CD14-positive monocyte (primary cell): ENCODE measurements around the gene EPB41. TPM values are rescaled to one million over a fixed set of nuclear protein-coding genes. Genes with fewer than 3 reads are reported as not detected.
A peak's percentile ranks its signal among the peaks of the same experiment; 100 is the strongest.

ENCODE experiments used
- DNase-seq, 3 donors: peaks; one replicate each; pipeline ENCODE4 v3.0.0-alpha.2; 2011 to 2022
- H2AFZ ChIP-seq: 2 replicates; pipeline ENCODE4 v1.6.0; 2012; ENCODE audit warnings: mild to moderate bottlenecking, low read depth, low read length, inconsistent platforms; ENCODE audit not compliant: insufficient read depth, poor library complexity, severe bottlenecking
- H3K27ac ChIP-seq, 2 donors: 1 replicate in 1 of 2; 2 replicates in 1 of 2; pipeline ENCODE4 v1.5.1; 2012 to 2013; ENCODE audit warnings: low read length in 2 of 2, control low read depth in 1 of 2, inconsistent platforms in 1 of 2, low read depth in 1 of 2, mild to moderate bottlenecking in 1 of 2
- H3K27me3 ChIP-seq, 2 donors: one replicate each; pipeline versions ENCODE4 v1.6.0 to v1.6.1; 2011 to 2013; ENCODE audit warnings: low read length in 2 of 2; ENCODE audit not compliant: control insufficient read depth in 2 of 2, insufficient read depth in 2 of 2
- H3K36me3 ChIP-seq, 2 donors: replicated peaks in 1 of 2; 1 replicate in 1 of 2; 2 replicates in 1 of 2; pipeline versions ENCODE4 v1.5.1 to v1.6.1; 2012 to 2013; ENCODE audit warnings: low read length in 2 of 2, control low read depth in 1 of 2, inconsistent platforms in 1 of 2, mild to moderate bottlenecking in 1 of 2; ENCODE audit not compliant: insufficient read depth in 2 of 2, control insufficient read depth in 1 of 2
- H3K4me1 ChIP-seq, 2 donors: 1 replicate in 1 of 2; 2 replicates in 1 of 2; pipeline versions ENCODE4 v1.5.1 to v1.6.1; 2012 to 2013; ENCODE audit warnings: low read length in 2 of 2, control low read depth in 1 of 2, inconsistent platforms in 1 of 2, mild to moderate bottlenecking in 1 of 2, moderate library complexity in 1 of 2; ENCODE audit not compliant: insufficient read depth in 2 of 2, control insufficient read depth in 1 of 2
- H3K4me2 ChIP-seq: replicated peaks from 2 replicates; pipeline ENCODE3; 2012; ENCODE audit warnings: low read length, moderate library complexity, mild to moderate bottlenecking; ENCODE audit not compliant: poor library complexity, severe bottlenecking; ENCODE audit errors: extremely low read depth
- H3K4me3 ChIP-seq, 3 experiments: fragments of 200-600 bp in 1 of 3; sonication (generic) in 1 of 3; replicated peaks in 1 of 3; 1 replicate in 2 of 3; 2 replicates in 1 of 3; pipeline ENCODE4 v1.5.1; 2011 to 2013; ENCODE audit warnings: low read length in 3 of 3, mild to moderate bottlenecking in 3 of 3, control low read depth in 2 of 3, low read depth in 2 of 3, inconsistent platforms in 1 of 3, moderate library complexity in 1 of 3
- H3K79me2 ChIP-seq: 2 replicates; pipeline ENCODE4 v1.6.0; 2012; ENCODE audit warnings: mild to moderate bottlenecking, control low read depth, inconsistent platforms, low read length, moderate library complexity; ENCODE audit not compliant: insufficient read depth
- H3K9ac ChIP-seq: 2 replicates; pipeline ENCODE4 v1.6.0; 2017; ENCODE audit warnings: low read length, mild to moderate bottlenecking; ENCODE audit not compliant: insufficient read depth, poor library complexity, severe bottlenecking
- H3K9me3 ChIP-seq, 2 donors: replicated peaks in 1 of 2; 1 replicate in 1 of 2; 2 replicates in 1 of 2; pipeline versions ENCODE4 v1.5.1 to v1.6.1; 2012 to 2013; ENCODE audit warnings: low read length in 2 of 2, control low read depth in 1 of 2; ENCODE audit not compliant: control insufficient read depth in 1 of 2, insufficient read depth in 1 of 2
- H4K20me1 ChIP-seq: 2 replicates; pipeline ENCODE4 v1.6.0; 2012; ENCODE audit warnings: mild to moderate bottlenecking, low read length, control low read depth, moderate library complexity; ENCODE audit not compliant: insufficient read depth
- H3K27ac Mint-ChIP-seq, 7 donors: one replicate each; pipeline ENCODE4 v1.8.0; 2020; ENCODE audit warnings: mild to moderate bottlenecking in 7 of 7, mixed read lengths in 7 of 7, moderate library complexity in 6 of 7, inconsistent platforms in 2 of 7
- H3K27me3 Mint-ChIP-seq, 3 donors: one replicate each; pipeline ENCODE4 v1.8.0; 2021 to 2022; ENCODE audit warnings: low read depth in 3 of 3, mild to moderate bottlenecking in 3 of 3, mixed read lengths in 3 of 3, moderate library complexity in 3 of 3, inconsistent platforms in 1 of 3
- H3K36me3 Mint-ChIP-seq, 2 donors: one replicate each; pipeline ENCODE4 v1.8.0; 2020; ENCODE audit warnings: mixed read lengths in 2 of 2, inconsistent platforms in 1 of 2, mild to moderate bottlenecking in 1 of 2
- H3K4me1 Mint-ChIP-seq: one replicate; pipeline ENCODE4 v1.8.0; 2020; ENCODE audit warnings: mild to moderate bottlenecking, mixed read lengths
- H3K4me3 Mint-ChIP-seq, 2 donors: one replicate each; pipeline ENCODE4 v1.8.0; 2020; ENCODE audit warnings: mild to moderate bottlenecking in 2 of 2, mixed read lengths in 2 of 2, moderate library complexity in 1 of 2
- H3K9me3 Mint-ChIP-seq, 7 donors: one replicate each; pipeline ENCODE4 v1.8.0; 2020 to 2022; ENCODE audit warnings: mixed read lengths in 7 of 7, mild to moderate bottlenecking in 6 of 7, moderate library complexity in 6 of 7, inconsistent platforms in 2 of 7
- WGBS: methylation state at CpG from one replicate; pipeline ENCODE4 v1.1.5; 2013; ENCODE audit warnings: missing lambda C conversion rate; ENCODE audit not compliant: insufficient coverage; 5-methylcytosine and 5-hydroxymethylcytosine counted together
- intact Hi-C, 2 donors: fragments of 100-400 bp; cut with micrococcal nuclease; formaldehyde crosslinking; loops; one replicate each; pipeline versions ENCODE4 v1.15.0 to v1.15.1; 2023
- polyA plus RNA-seq, 3 donors: library from polyadenylated mRNA; depleted of rRNA in 1 of 3; unstranded in 2 of 3; stranded (reverse) in 1 of 3; fragments of 300-500 nt in 2 of 3; fragments of >200 nt in 1 of 3; fragmentation: Illumina TruSeq in 2 of 3; gene quantifications; 1 replicate in 2 of 3; 2 replicates in 1 of 3; pipeline ENCODE4 v1.2.3, GENCODE V29; 2012 to 2021
- TF ChIP-seq, protein P1 (sequence below): fragments of 200-600 bp; IDR thresholded peaks from one replicate; pipeline ENCODE4 v1.8.0; 2022; ENCODE audit warnings: antibody characterized with exemption, mild to moderate bottlenecking

The EPB41 gene
- polyA plus RNA-seq, 3 donors = 11.3 to 19.4 (median 18.9) TPM

DNA sequence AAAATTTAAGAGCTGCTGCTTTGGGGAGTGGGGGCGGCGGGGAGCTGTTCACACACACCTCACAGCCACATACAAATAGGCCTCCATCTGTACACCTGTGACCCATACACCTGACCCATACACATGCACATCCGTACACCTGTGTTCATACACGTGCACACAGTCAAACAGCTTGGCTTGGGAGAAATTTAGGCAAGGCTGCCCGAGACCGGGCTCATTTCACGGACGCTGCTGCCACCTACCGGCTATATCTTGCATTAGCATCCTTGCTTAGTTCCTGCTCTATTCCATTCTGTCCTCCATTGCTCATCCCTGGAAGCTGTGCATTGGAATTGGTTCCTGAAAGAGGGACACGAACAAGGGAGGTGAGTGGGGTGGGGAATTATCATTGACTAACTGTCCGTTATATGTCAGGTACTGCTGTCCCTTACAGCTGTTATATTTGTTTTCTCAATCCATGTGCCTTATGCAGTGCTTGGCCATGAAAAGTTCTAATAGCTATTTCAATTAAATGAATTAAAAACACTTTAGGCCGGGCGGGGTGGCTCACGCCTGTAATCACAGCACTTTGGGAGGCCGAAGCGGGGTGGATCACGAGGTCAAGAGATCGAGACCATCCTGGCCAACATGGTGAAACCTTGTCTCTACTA, 37.1 kb upstream of the EPB41 start:
- no peaks in the 10 kb centered on the region for H4K20me1 ChIP-seq
- no peaks in the 10 kb centered on the region for H3K36me3 Mint-ChIP-seq
- no peak overlapping the region for H3K4me2 ChIP-seq
- H3K9me3 Mint-ChIP-seq = peaks cover 0 to 3% (median 0%) of the 10 kb centered on the region in 7 donors
- H3K4me3 Mint-ChIP-seq = no peak overlapping the region
- H3K4me1 Mint-ChIP-seq = peaks cover 19% of the 10 kb centered on the region
- DNase-seq = peak; percentile 64 to 80 (median 74)
- peaks cover 2 to 5% (median 3%) of the 10 kb centered on the region in 3 donors for H3K27me3 Mint-ChIP-seq
- H3K36me3 ChIP-seq = no peaks in the 10 kb centered on the region
- H3K27ac Mint-ChIP-seq = peak overlapping the region in 1 of 7 donors; percentile 22
- H3K27me3 ChIP-seq = no peaks in the 10 kb centered on the region
- no peaks in the 10 kb centered on the region for H3K9me3 ChIP-seq
- H3K79me2 ChIP-seq = no peaks in the 10 kb centered on the region
- H3K4me3 ChIP-seq = no peak overlapping the region
- TF ChIP-seq, protein P1, sequence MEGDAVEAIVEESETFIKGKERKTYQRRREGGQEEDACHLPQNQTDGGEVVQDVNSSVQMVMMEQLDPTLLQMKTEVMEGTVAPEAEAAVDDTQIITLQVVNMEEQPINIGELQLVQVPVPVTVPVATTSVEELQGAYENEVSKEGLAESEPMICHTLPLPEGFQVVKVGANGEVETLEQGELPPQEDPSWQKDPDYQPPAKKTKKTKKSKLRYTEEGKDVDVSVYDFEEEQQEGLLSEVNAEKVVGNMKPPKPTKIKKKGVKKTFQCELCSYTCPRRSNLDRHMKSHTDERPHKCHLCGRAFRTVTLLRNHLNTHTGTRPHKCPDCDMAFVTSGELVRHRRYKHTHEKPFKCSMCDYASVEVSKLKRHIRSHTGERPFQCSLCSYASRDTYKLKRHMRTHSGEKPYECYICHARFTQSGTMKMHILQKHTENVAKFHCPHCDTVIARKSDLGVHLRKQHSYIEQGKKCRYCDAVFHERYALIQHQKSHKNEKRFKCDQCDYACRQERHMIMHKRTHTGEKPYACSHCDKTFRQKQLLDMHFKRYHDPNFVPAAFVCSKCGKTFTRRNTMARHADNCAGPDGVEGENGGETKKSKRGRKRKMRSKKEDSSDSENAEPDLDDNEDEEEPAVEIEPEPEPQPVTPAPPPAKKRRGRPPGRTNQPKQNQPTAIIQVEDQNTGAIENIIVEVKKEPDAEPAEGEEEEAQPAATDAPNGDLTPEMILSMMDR = peak; percentile 94
- intact Hi-C loops = loop anchor here (1.0 to 10.0 kb wide), 7 partner anchors 90 to 522 kb away; partner anchors contain the start of genes RNU11 (in 1 of the 2), TAF12 (in 1 of the 2) and YTHDF2 (in 1 of the 2)
- H3K4me1 ChIP-seq = peaks cover 14 to 17% of the 10 kb centered on the region in 2 donors
- no peak overlapping the region for H3K27ac ChIP-seq
- 27% methylated on average over 16 of the region's 18 CpGs for WGBS
- H3K9ac ChIP-seq = no peak overlapping the region
- H2AFZ ChIP-seq = no peak overlapping the region

DNA sequence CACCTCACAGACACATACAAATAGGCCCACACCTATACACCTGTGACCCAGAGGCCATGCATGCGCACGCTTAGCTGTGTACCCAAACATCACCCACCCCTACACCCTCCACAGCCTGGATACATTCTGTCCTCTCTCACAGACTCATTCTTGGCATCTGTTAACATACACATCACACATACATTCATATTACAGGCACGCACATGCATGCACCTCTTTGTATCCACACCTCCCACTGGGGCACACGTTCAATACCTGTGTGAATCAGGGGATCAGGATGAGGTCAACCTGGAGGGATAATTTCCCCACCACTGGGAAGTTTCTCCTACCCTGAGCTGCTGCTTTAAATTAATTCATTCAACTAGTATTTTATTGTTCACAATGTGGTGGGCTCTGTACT, 35.6 kb upstream of the EPB41 start:
- Mint-ChIP-seq H3K27ac (no peak overlapping the region), H3K4me3 (no peak overlapping the region), H3K9me3 (peaks cover 0 to 2% (median 0%) of the 10 kb centered on the region in 7 donors), H3K4me1 (peaks cover 27% of the 10 kb centered on the region), H3K36me3 (no peaks in the 10 kb centered on the region), H3K27me3 (peaks cover 0 to 6% (median 2%) of the 10 kb centered on the region in 3 donors)
- H3K4me3 ChIP-seq = no peak overlapping the region
- H3K36me3 ChIP-seq = no peaks in the 10 kb centered on the region
- TF ChIP-seq, protein P1 = no peak
- no peaks in the 10 kb centered on the region for H3K9me3 ChIP-seq
- H3K27ac ChIP-seq = no peak overlapping the region
- H4K20me1 ChIP-seq = no peaks in the 10 kb centered on the region
- intact Hi-C loops = loop anchor here (5.0 to 10.0 kb wide), 5 partner anchors 91 to 524 kb away; partner anchors contain the start of genes RNU11 (in 1 of the 2), TAF12 (in 1 of the 2) and YTHDF2 (in 1 of the 2)
- no peak for DNase-seq
- no peaks in the 10 kb centered on the region for H3K27me3 ChIP-seq
- H3K79me2 ChIP-seq = no peaks in the 10 kb centered on the region
- no peak overlapping the region for H3K4me2 ChIP-seq
- WGBS = 95% methylated on average over 4 of the region's 4 CpGs
- H3K4me1 ChIP-seq = peaks cover 20 to 21% of the 10 kb centered on the region in 2 donors
- H3K9ac ChIP-seq = no peak overlapping the region
- no peak overlapping the region for H2AFZ ChIP-seq
